Liver (tissue), 3 donors: ENCODE results near the gene LYRM4.

Experiments
- EGR1 ChIP-seq, 2 donors: IDR thresholded peaks; 2 replicates each; pipeline ENCODE4 v1.6.1; 2016 to 2018; ENCODE audit warnings: antibody characterized with exemption in 2 of 2, low read depth in 2 of 2
- FOXA1 ChIP-seq: IDR thresholded peaks from 2 replicates; pipeline ENCODE4 v1.6.1; 2016; ENCODE audit warnings: antibody characterized with exemption
- FOXA2 ChIP-seq: IDR thresholded peaks from 2 replicates; pipeline ENCODE4 v1.6.1; 2016; ENCODE audit warnings: antibody characterized with exemption
- GABPA ChIP-seq, 2 donors: IDR thresholded peaks in 1 of 2; conservative IDR thresholded peaks in 1 of 2; 2 replicates each; pipeline ENCODE4 v1.6.1; 2016; ENCODE audit warnings: antibody characterized with exemption in 2 of 2, mild to moderate bottlenecking in 1 of 2, moderate library complexity in 1 of 2
- JUND ChIP-seq, 2 donors: IDR thresholded peaks; 2 replicates each; pipeline ENCODE4 v1.6.1; 2016; ENCODE audit warnings: antibody characterized with exemption in 2 of 2
- RAD21 ChIP-seq, 2 donors: IDR thresholded peaks; 2 replicates each; pipeline ENCODE4 v1.6.1; 2016; ENCODE audit warnings: antibody characterized with exemption in 2 of 2, mild to moderate bottlenecking in 2 of 2
- RXRA ChIP-seq, 2 donors: IDR thresholded peaks; 2 replicates each; pipeline ENCODE4 v1.6.1; 2017 to 2018; ENCODE audit warnings: antibody characterized with exemption in 2 of 2, mild to moderate bottlenecking in 1 of 2
- SP1 ChIP-seq: IDR thresholded peaks from 2 replicates; pipeline ENCODE4 v1.6.1; 2018; ENCODE audit warnings: antibody characterized with exemption, mild to moderate bottlenecking
- YY1 ChIP-seq: IDR thresholded peaks from 2 replicates; pipeline ENCODE4 v1.6.1; 2016; ENCODE audit warnings: antibody characterized with exemption, mild to moderate bottlenecking
- TF ChIP-seq, protein P1 (sequence below): fragments of 150-350 bp; IDR thresholded peaks from 2 replicates; pipeline ENCODE4 v1.5.1; 2017; ENCODE audit warnings: improper control_type of control experiment, low read depth, low read length; ENCODE audit not compliant: missing input control
- TF ChIP-seq, protein P2 (sequence below): IDR thresholded peaks from 2 replicates; pipeline ENCODE4 v1.6.1; 2016; ENCODE audit warnings: antibody characterized with exemption
- TF ChIP-seq, protein P3 (sequence below): IDR thresholded peaks from 2 replicates; pipeline ENCODE4 v1.6.1; 2016; ENCODE audit warnings: antibody characterized with exemption
- TF ChIP-seq, protein P4 (sequence below): IDR thresholded peaks from 2 replicates; pipeline ENCODE4 v1.6.1; 2016; ENCODE audit warnings: antibody characterized with exemption, mild to moderate bottlenecking
- TF ChIP-seq, protein P5 (sequence below): IDR thresholded peaks from 2 replicates; pipeline ENCODE4 v1.6.1; 2016; ENCODE audit warnings: antibody characterized with exemption
- donor health status: healthy.
- donor health status: healthy.

DNA sequence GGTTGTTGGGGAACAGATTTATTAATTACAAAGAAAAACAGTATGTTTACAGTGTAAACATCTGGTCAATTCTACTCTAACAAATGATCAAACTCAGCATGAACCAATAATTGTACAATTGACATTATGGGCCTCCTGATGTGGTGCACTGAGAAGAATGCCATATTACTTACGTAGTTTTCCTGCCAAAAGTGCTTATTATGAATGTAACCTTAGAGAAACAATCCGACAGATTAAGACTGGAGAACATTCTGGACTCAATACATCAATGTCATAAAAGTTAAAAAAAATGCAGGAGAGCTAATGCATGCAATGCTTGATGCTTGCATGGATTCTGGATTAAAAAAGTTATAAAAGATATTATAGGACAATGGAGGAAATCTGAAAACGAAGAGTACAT lies 69.0 kb downstream of the LYRM4 start:
- TF ChIP-seq, protein P1, sequence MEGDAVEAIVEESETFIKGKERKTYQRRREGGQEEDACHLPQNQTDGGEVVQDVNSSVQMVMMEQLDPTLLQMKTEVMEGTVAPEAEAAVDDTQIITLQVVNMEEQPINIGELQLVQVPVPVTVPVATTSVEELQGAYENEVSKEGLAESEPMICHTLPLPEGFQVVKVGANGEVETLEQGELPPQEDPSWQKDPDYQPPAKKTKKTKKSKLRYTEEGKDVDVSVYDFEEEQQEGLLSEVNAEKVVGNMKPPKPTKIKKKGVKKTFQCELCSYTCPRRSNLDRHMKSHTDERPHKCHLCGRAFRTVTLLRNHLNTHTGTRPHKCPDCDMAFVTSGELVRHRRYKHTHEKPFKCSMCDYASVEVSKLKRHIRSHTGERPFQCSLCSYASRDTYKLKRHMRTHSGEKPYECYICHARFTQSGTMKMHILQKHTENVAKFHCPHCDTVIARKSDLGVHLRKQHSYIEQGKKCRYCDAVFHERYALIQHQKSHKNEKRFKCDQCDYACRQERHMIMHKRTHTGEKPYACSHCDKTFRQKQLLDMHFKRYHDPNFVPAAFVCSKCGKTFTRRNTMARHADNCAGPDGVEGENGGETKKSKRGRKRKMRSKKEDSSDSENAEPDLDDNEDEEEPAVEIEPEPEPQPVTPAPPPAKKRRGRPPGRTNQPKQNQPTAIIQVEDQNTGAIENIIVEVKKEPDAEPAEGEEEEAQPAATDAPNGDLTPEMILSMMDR: no peak
- TF ChIP-seq JUND (IDR thresholded peaks at IDR 0.05) (no peak), RXRA (IDR thresholded peaks at IDR 0.05) (no peak), GABPA (IDR thresholded peaks at IDR 0.05 in 1 of 2, conservative IDR thresholded peaks at IDR 0.05 in 1 of 2) (no peak), FOXA1 (no peak), YY1 (no peak), RAD21 (IDR thresholded peaks at IDR 0.05) (no peak), SP1 (no peak), EGR1 (IDR thresholded peaks at IDR 0.05; ENCODE audit: low read depth in 2 of 2) (no peak), FOXA2 (no peak)
- TF ChIP-seq, protein P2, sequence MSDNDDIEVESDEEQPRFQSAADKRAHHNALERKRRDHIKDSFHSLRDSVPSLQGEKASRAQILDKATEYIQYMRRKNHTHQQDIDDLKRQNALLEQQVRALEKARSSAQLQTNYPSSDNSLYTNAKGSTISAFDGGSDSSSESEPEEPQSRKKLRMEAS: no peak
- TF ChIP-seq, protein P3, sequence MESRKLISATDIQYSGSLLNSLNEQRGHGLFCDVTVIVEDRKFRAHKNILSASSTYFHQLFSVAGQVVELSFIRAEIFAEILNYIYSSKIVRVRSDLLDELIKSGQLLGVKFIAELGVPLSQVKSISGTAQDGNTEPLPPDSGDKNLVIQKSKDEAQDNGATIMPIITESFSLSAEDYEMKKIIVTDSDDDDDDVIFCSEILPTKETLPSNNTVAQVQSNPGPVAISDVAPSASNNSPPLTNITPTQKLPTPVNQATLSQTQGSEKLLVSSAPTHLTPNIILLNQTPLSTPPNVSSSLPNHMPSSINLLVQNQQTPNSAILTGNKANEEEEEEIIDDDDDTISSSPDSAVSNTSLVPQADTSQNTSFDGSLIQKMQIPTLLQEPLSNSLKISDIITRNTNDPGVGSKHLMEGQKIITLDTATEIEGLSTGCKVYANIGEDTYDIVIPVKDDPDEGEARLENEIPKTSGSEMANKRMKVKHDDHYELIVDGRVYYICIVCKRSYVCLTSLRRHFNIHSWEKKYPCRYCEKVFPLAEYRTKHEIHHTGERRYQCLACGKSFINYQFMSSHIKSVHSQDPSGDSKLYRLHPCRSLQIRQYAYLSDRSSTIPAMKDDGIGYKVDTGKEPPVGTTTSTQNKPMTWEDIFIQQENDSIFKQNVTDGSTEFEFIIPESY: no peak
- TF ChIP-seq, protein P4, sequence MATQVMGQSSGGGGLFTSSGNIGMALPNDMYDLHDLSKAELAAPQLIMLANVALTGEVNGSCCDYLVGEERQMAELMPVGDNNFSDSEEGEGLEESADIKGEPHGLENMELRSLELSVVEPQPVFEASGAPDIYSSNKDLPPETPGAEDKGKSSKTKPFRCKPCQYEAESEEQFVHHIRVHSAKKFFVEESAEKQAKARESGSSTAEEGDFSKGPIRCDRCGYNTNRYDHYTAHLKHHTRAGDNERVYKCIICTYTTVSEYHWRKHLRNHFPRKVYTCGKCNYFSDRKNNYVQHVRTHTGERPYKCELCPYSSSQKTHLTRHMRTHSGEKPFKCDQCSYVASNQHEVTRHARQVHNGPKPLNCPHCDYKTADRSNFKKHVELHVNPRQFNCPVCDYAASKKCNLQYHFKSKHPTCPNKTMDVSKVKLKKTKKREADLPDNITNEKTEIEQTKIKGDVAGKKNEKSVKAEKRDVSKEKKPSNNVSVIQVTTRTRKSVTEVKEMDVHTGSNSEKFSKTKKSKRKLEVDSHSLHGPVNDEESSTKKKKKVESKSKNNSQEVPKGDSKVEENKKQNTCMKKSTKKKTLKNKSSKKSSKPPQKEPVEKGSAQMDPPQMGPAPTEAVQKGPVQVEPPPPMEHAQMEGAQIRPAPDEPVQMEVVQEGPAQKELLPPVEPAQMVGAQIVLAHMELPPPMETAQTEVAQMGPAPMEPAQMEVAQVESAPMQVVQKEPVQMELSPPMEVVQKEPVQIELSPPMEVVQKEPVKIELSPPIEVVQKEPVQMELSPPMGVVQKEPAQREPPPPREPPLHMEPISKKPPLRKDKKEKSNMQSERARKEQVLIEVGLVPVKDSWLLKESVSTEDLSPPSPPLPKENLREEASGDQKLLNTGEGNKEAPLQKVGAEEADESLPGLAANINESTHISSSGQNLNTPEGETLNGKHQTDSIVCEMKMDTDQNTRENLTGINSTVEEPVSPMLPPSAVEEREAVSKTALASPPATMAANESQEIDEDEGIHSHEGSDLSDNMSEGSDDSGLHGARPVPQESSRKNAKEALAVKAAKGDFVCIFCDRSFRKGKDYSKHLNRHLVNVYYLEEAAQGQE: no peak
- TF ChIP-seq, protein P5, sequence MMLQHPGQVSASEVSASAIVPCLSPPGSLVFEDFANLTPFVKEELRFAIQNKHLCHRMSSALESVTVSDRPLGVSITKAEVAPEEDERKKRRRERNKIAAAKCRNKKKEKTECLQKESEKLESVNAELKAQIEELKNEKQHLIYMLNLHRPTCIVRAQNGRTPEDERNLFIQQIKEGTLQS: no peak
